Measurements from ENCODE around the gene TMEM184B.

TMEM184B gene

GRCh38 chr22:38218661-38219622 lies 53.9 kb downstream of the TMEM184B start:
- H3K4me3 ChIP-seq (ENCODE audit: insufficient read depth, low read length, poor library complexity, severe bottlenecking), result no peak overlapping the region
- H3K4me2 ChIP-seq (ENCODE audit: low read depth, low read length, poor library complexity, severe bottlenecking), result no peak overlapping the region
- H3K27me3 ChIP-seq (ENCODE audit: low read length), result no peaks in the 10 kb centered on the region
- no peaks in the 10 kb centered on the region for H3K9me2 ChIP-seq (replicated peaks; ENCODE audit: insufficient read depth, low read length)
- H3F3A ChIP-seq (ENCODE audit: insufficient read depth), result no peaks in the 10 kb centered on the region
- no peaks in the 10 kb centered on the region for H3K36me3 ChIP-seq (ENCODE audit: low read length)
- no peak overlapping the region for H3K9ac ChIP-seq (ENCODE audit: low read length)
- no peaks in the 10 kb centered on the region for H3K79me2 ChIP-seq (ENCODE audit: insufficient read depth, low read length)
- H4K20me1 ChIP-seq (ENCODE audit: low read depth, low read length), result no peaks in the 10 kb centered on the region
- H3K27ac ChIP-seq (ENCODE audit: low read depth, low read length), result no peak overlapping the region
- H2AFZ ChIP-seq (ENCODE audit: low read depth, low read length, severe bottlenecking), result no peak overlapping the region
- no peaks in the 10 kb centered on the region for H3K9me3 ChIP-seq (ENCODE audit: insufficient read depth, low read length)
- TF ChIP-seq CTCF (IDR thresholded peaks at IDR 0.05; ENCODE audit: insufficient read depth, low read length, poor library complexity, severe bottlenecking) (no peak), EZH2phosphoT487 (conservative IDR thresholded peaks at IDR 0.05; ENCODE audit: low read length) (no peak)

- Histone ChIP-seq H3K4me2 (ENCODE audit: low read depth, low read length, poor library complexity, severe bottlenecking) (no peak overlapping the region), H3K9me2 (replicated peaks; ENCODE audit: insufficient read depth, low read length) (no peaks in the 10 kb centered on the region), H3K79me2 (ENCODE audit: insufficient read depth, low read length) (no peaks in the 10 kb centered on the region), H4K20me1 (ENCODE audit: low read depth, low read length) (no peaks in the 10 kb centered on the region), H3K36me3 (ENCODE audit: low read length) (no peaks in the 10 kb centered on the region), H3K4me3 (ENCODE audit: insufficient read depth, low read length, poor library complexity, severe bottlenecking) (no peak overlapping the region), H2AFZ (ENCODE audit: low read depth, low read length, severe bottlenecking) (no peak overlapping the region), H3K9ac (ENCODE audit: low read length) (no peak overlapping the region), H3K9me3 (ENCODE audit: insufficient read depth, low read length) (no peaks in the 10 kb centered on the region), H3K27me3 (ENCODE audit: low read length) (no peaks in the 10 kb centered on the region), H3K27ac (ENCODE audit: low read depth, low read length) (no peak overlapping the region), H3F3A (ENCODE audit: insufficient read depth) (no peaks in the 10 kb centered on the region)
- no peak for TF ChIP-seq EZH2phosphoT487 (conservative IDR thresholded peaks at IDR 0.05; ENCODE audit: low read length)
- no peak for TF ChIP-seq CTCF (IDR thresholded peaks at IDR 0.05; ENCODE audit: insufficient read depth, low read length, poor library complexity, severe bottlenecking)
Measured at GRCh38 chr22:38215156-38216038, 57.4 kb downstream of the TMEM184B start.

- Histone ChIP-seq H3K36me3 (ENCODE audit: low read length) (no peaks in the 10 kb centered on the region), H2AFZ (ENCODE audit: low read depth, low read length, severe bottlenecking) (no peak overlapping the region), H3K4me2 (ENCODE audit: low read depth, low read length, poor library complexity, severe bottlenecking) (peak overlapping the region; percentile 43), H3K9me2 (replicated peaks; ENCODE audit: insufficient read depth, low read length) (no peaks in the 10 kb centered on the region), H3F3A (ENCODE audit: insufficient read depth) (no peaks in the 10 kb centered on the region), H3K27ac (ENCODE audit: low read depth, low read length) (no peak overlapping the region), H4K20me1 (ENCODE audit: low read depth, low read length) (no peaks in the 10 kb centered on the region), H3K9ac (ENCODE audit: low read length) (peak overlapping the region; percentile 27), H3K27me3 (ENCODE audit: low read length) (no peaks in the 10 kb centered on the region), H3K79me2 (ENCODE audit: insufficient read depth, low read length) (no peaks in the 10 kb centered on the region), H3K4me3 (ENCODE audit: insufficient read depth, low read length, poor library complexity, severe bottlenecking) (no peak overlapping the region), H3K9me3 (ENCODE audit: insufficient read depth, low read length) (no peaks in the 10 kb centered on the region)
- TF ChIP-seq EZH2phosphoT487 (conservative IDR thresholded peaks at IDR 0.05; ENCODE audit: low read length), result no peak
- no peak for TF ChIP-seq CTCF (IDR thresholded peaks at IDR 0.05; ENCODE audit: insufficient read depth, low read length, poor library complexity, severe bottlenecking)
Measured at GRCh38 chr22:38214302-38215056, 58.3 kb downstream of the TMEM184B start.

Data from SU-DHL-6 (cell line).